Esophagus squamous epithelium (tissue), 4 donors: ENCODE data around the gene NEK1.

Experiments used
- POLR2A ChIP-seq, 4 donors: fragments of 450-650 bp; IDR thresholded peaks; one replicate each; pipeline ENCODE4 v1.6.1; 2017; ENCODE audit warnings: antibody characterized with exemption in 4 of 4, mild to moderate bottlenecking in 4 of 4, moderate library complexity in 3 of 4
- TF ChIP-seq, protein P1 (sequence below), 6 experiments: fragments of 450-650 bp in 4 of 6; fragments of 200-600 bp in 2 of 6; sonication (generic) in 2 of 6; IDR thresholded peaks; one replicate each; pipeline ENCODE4 v1.5.1; 2016 to 2019; ENCODE audit warnings: antibody characterized with exemption in 6 of 6, mild to moderate bottlenecking in 4 of 6, moderate library complexity in 4 of 6

DNA sequence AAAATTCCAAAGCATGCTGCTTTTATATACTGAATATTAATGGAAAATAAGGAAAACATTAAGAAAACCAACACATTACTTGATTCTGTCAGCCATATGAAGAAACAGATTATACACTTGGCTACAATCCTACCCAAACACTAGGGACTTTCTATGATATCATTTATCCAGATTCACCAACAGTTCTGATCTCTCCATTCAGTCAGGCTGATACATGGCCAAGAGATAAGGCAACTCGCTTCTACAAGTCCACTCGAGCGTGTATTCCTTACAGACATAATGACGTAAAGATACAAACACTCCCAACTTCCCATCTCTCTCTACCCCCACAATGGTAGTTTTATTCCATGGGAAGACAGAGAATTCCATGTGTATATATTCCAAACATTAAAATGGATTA lies 44.5 kb downstream of the NEK1 start:
- TF ChIP-seq, protein P1, sequence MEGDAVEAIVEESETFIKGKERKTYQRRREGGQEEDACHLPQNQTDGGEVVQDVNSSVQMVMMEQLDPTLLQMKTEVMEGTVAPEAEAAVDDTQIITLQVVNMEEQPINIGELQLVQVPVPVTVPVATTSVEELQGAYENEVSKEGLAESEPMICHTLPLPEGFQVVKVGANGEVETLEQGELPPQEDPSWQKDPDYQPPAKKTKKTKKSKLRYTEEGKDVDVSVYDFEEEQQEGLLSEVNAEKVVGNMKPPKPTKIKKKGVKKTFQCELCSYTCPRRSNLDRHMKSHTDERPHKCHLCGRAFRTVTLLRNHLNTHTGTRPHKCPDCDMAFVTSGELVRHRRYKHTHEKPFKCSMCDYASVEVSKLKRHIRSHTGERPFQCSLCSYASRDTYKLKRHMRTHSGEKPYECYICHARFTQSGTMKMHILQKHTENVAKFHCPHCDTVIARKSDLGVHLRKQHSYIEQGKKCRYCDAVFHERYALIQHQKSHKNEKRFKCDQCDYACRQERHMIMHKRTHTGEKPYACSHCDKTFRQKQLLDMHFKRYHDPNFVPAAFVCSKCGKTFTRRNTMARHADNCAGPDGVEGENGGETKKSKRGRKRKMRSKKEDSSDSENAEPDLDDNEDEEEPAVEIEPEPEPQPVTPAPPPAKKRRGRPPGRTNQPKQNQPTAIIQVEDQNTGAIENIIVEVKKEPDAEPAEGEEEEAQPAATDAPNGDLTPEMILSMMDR (IDR thresholded peaks at IDR 0.05): no peak
- no peak for TF ChIP-seq POLR2A (IDR thresholded peaks at IDR 0.05)
